ENCODE data around the gene CCDC142. TPM values are rescaled to one million over a fixed set of nuclear protein-coding genes. Genes with fewer than 3 reads are reported as not detected.

CCDC142 gene
- total and polyA plus RNA-seq, 2 of the 8 experiments (the other 6 are each of a cell fraction or from before 2014, with no cell fraction given), result 6.0 to 10.7 TPM

DNA sequence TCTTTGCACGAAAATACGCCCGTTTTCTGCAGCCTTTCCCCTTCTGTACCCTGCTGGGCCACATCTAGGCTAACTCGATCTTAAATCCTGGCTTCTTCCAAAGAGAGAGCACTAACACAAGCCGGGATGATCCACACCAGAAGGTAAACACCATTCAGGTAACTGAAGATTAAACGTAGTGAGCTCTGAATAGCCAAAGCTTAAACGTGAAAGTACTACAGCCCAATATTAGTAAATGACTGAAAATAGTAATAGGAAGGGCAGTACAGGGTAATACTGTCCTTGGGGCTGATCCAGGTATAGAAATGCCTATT is 9.9 kb downstream of the CCDC142 start:
- no peak for FAIRE-seq
- Histone ChIP-seq H2BK12ac (ENCODE audit: low read depth, low read length) (no peak overlapping the region), H3K4me3 (ENCODE audit: extremely low read depth in 1 of 4, insufficient read depth in 2 of 4, low read depth in 3 of 4, low read length in 4 of 4) (peak overlapping the region; percentile 77 to 95 (median 87)), H2BK20ac (ENCODE audit: low read length) (no peak overlapping the region), H4K8ac (ENCODE audit: extremely low read depth, insufficient read depth, low read length) (peak overlapping the region; percentile 94; the same call in 1 of the 2 replicates), H3K23me2 (ENCODE audit: low read depth, low read length) (peaks cover 11% of the 10 kb centered on the region), H3K4ac (replicated peaks; ENCODE audit: insufficient read length, low read depth, low read length) (peak overlapping the region; percentile 80), H3K56ac (replicated peaks; ENCODE audit: insufficient read length, low read depth, low read length) (peak overlapping the region; percentile 91), H4K20me1 (replicated peaks in 1 of 2; ENCODE audit: control insufficient read depth in 1 of 2, insufficient read depth in 2 of 2, low read length in 2 of 2) (peaks cover 0 to 1% of the 10 kb centered on the region in 2 experiments), H3K27me3 (replicated peaks in 1 of 4; ENCODE audit: control insufficient read depth in 3 of 4, extremely low read depth in 1 of 4, insufficient read depth in 3 of 4, low read length in 3 of 4) (no peaks in the 10 kb centered on the region), H3K79me2 (ENCODE audit: control insufficient read depth in 1 of 2, insufficient read depth in 2 of 2, low read length in 2 of 2) (no peaks in the 10 kb centered on the region), H3K27ac (ENCODE audit: low read depth, low read length) (peak overlapping the region; percentile 79), H3K18ac (ENCODE audit: extremely low read depth, low read length) (no peak overlapping the region), H3K23ac (ENCODE audit: insufficient read length) (no peak overlapping the region), H2AK5ac (ENCODE audit: low read depth, low read length) (no peak overlapping the region), H3K9ac (replicated peaks in 1 of 4; ENCODE audit: extremely low read depth in 1 of 4, low read depth in 3 of 4, low read length in 3 of 4) (peak overlapping the region in 3 of 4 experiments; percentile 67 to 77 (median 77); a peak in 6 of 7 replicates), H3K14ac (ENCODE audit: insufficient read length) (no peak overlapping the region), H3K9me3 (ENCODE audit: insufficient read depth in 2 of 2, low read depth in 1 of 2, low read length in 1 of 2) (no peaks in the 10 kb centered on the region), H4K91ac (replicated peaks; ENCODE audit: insufficient read length, low read length) (peak overlapping the region; percentile 45), H2BK5ac (ENCODE audit: low read depth, low read length) (no peak overlapping the region; the same call in 1 of the 2 replicates), H3K4me1 (replicated peaks in 1 of 4; ENCODE audit: control insufficient read depth in 3 of 4, insufficient read depth in 4 of 4, low read length in 3 of 4) (peaks cover 0 to 3% (median 2%) of the 10 kb centered on the region in 4 experiments; a peak in 3 of 7 replicates), H4K5ac (ENCODE audit: insufficient read length, low read depth, low read length) (peak overlapping the region; percentile 46), H2BK120ac (replicated peaks; ENCODE audit: low read depth, low read length) (no peak overlapping the region), H2BK15ac (ENCODE audit: low read length) (no peak overlapping the region), H3K36me3 (ENCODE audit: control insufficient read depth in 2 of 4, insufficient read depth in 4 of 4, low read length in 3 of 4) (peaks cover 0 to 4% (median 2%) of the 10 kb centered on the region in 4 experiments; a peak in 6 of 8 replicates), H3K4me2 (ENCODE audit: insufficient read depth in 1 of 2, low read depth in 2 of 2, low read length in 2 of 2) (peak overlapping the region; percentile 97 to 98), H3K79me1 (ENCODE audit: low read depth, low read length) (no peaks in the 10 kb centered on the region), H2AFZ (ENCODE audit: low read length) (peak overlapping the region; percentile 88)
- ChIA-PET POLR2A (ENCODE audit: partially characterized antibody) (interaction anchor here (0.9 to 5.2 kb wide), 13 partner anchors 9 to 77 kb away, joined by 3 to 89 read pairs (median 4); partner anchors contain the start of genes AUP1, CCDC142, HTRA2 and INO80B), CTCF (ENCODE audit: partially characterized antibody) (interaction anchor here (0.6 to 5.7 kb wide), 15 partner anchors 9 to 115 kb away, joined by 3 to 86 read pairs (median 3); partner anchors contain the start of genes AUP1, CCDC142, DQX1 and HTRA2)
- no peak for DNase-seq (ENCODE audit: low read depth in 1 of 2, low spot score in 2 of 2)
- TF ChIP-seq TAF7 (optimal IDR thresholded peaks at IDR 0.05; ENCODE audit: borderline replicate concordance, low read depth, low read length), result peak; percentile 8
- TF ChIP-seq SUZ12 (IDR thresholded peaks at IDR 0.05; ENCODE audit: low read length), result no peak
- no peak for TF ChIP-seq NRF1 (IDR thresholded peaks at IDR 0.05; ENCODE audit: low read depth, low read length)
- TF ChIP-seq NANOG (IDR thresholded peaks at IDR 0.05; ENCODE audit: insufficient read depth, low read depth, low read length, poor library complexity, severe bottlenecking), result no peak
- TF ChIP-seq ZNF274 (IDR thresholded peaks at IDR 0.05; ENCODE audit: borderline replicate concordance, extremely low read depth, low read length), result no peak
- TF ChIP-seq KDM4A (IDR thresholded peaks at IDR 0.05; ENCODE audit: low read depth, low read length, severe bottlenecking), result no peak
- TF ChIP-seq POLR2A (IDR thresholded peaks at IDR 0.05; ENCODE audit: control extremely low read depth in 1 of 2, low read depth in 2 of 2, low read length in 2 of 2), result no peak
- WGBS, 2 experiments (ENCODE audit: extremely low coverage in 1 of 2, insufficient coverage in 1 of 2, insufficient read length in 1 of 2, insufficient replicate concordance in 2 of 2, low coverage in 1 of 2, low lambda C conversion rate in 2 of 2, missing lambda C conversion rate in 1 of 2), result 35% methylated on average over 7 of the region's 7 CpGs; no CpG with 5 or more reads in 1 of the 2 experiments

Measured in H1 (cell line).